ENCODE measurements around the gene MDN1. TPM values are rescaled to one million over a fixed set of nuclear protein-coding genes. Genes with fewer than 3 reads are reported as not detected.

Gene MDN1
- total and polyA plus RNA-seq, 4 donors: 31.4 to 40.2 (median 36.8) TPM

GRCh38 chr6:89781070-89782034, 38.2 kb downstream of the MDN1 start:
- no peak overlapping the region for H3K27ac ChIP-seq (ENCODE audit: low read depth, low read length)
- H3K4me3 ChIP-seq (ENCODE audit: low read depth, low read length): no peak overlapping the region
- no peaks in the 10 kb centered on the region for H3K4me1 ChIP-seq (ENCODE audit: control insufficient read depth, insufficient read depth, low read length)
- WGBS (ENCODE audit: insufficient coverage): no CpG with 5 or more reads among the region's 6 CpGs
- H3K27me3 ChIP-seq (ENCODE audit: control insufficient read depth, insufficient read depth, low read length): no peaks in the 10 kb centered on the region
- peaks cover 33% of the 10 kb centered on the region for H3K36me3 ChIP-seq (ENCODE audit: control insufficient read depth, insufficient read depth, low read length)
- no peaks in the 10 kb centered on the region for H3K9me3 ChIP-seq (ENCODE audit: control insufficient read depth, insufficient read depth, low read length)
- no peak for DNase-seq (ENCODE audit: low read depth in 4 of 6, low spot score in 6 of 6)

GRCh38 chr6:89777455-89777854, 42.1 kb downstream of the MDN1 start:
- Histone ChIP-seq H3K4me1 (ENCODE audit: control insufficient read depth, insufficient read depth, low read length) (no peaks in the 10 kb centered on the region), H3K27ac (ENCODE audit: low read depth, low read length) (no peak overlapping the region), H3K4me3 (ENCODE audit: low read depth, low read length) (no peak overlapping the region), H3K9me3 (ENCODE audit: control insufficient read depth, insufficient read depth, low read length) (no peaks in the 10 kb centered on the region), H3K27me3 (ENCODE audit: control insufficient read depth, insufficient read depth, low read length) (no peaks in the 10 kb centered on the region), H3K36me3 (ENCODE audit: control insufficient read depth, insufficient read depth, low read length) (peaks cover 37% of the 10 kb centered on the region)
- WGBS (ENCODE audit: insufficient coverage): 100% methylated on average over 1 of the region's 2 CpGs
- DNase-seq (ENCODE audit: low read depth in 4 of 6, low spot score in 6 of 6): no peak

- DNase-seq (ENCODE audit: low read depth in 4 of 6, low spot score in 6 of 6): no peak
- no CpG with 5 or more reads among the region's 1 CpG for WGBS (ENCODE audit: insufficient coverage)
- H3K9me3 ChIP-seq (ENCODE audit: control insufficient read depth, insufficient read depth, low read length): no peaks in the 10 kb centered on the region
- H3K36me3 ChIP-seq (ENCODE audit: control insufficient read depth, insufficient read depth, low read length): peaks cover 40% of the 10 kb centered on the region
- H3K27ac ChIP-seq (ENCODE audit: low read depth, low read length): no peak overlapping the region
- no peaks in the 10 kb centered on the region for H3K27me3 ChIP-seq (ENCODE audit: control insufficient read depth, insufficient read depth, low read length)
- no peaks in the 10 kb centered on the region for H3K4me1 ChIP-seq (ENCODE audit: control insufficient read depth, insufficient read depth, low read length)
- H3K4me3 ChIP-seq (ENCODE audit: low read depth, low read length): no peak overlapping the region
Observed at GRCh38 chr6:89776583-89777233, 42.9 kb downstream of the MDN1 start.

GRCh38 chr6:89775150-89775549, 44.4 kb downstream of the MDN1 start:
- H3K27me3 ChIP-seq (ENCODE audit: control insufficient read depth, insufficient read depth, low read length): no peaks in the 10 kb centered on the region
- no peaks in the 10 kb centered on the region for H3K4me1 ChIP-seq (ENCODE audit: control insufficient read depth, insufficient read depth, low read length)
- WGBS (ENCODE audit: insufficient coverage): no CpG with 5 or more reads among the region's 1 CpG
- H3K9me3 ChIP-seq (ENCODE audit: control insufficient read depth, insufficient read depth, low read length): no peaks in the 10 kb centered on the region
- no peak overlapping the region for H3K27ac ChIP-seq (ENCODE audit: low read depth, low read length)
- no peak for DNase-seq (ENCODE audit: low read depth in 4 of 6, low spot score in 6 of 6)
- no peak overlapping the region for H3K4me3 ChIP-seq (ENCODE audit: low read depth, low read length)
- peaks cover 36% of the 10 kb centered on the region for H3K36me3 ChIP-seq (ENCODE audit: control insufficient read depth, insufficient read depth, low read length)

GRCh38 chr6:89769572-89769971, 50.0 kb downstream of the MDN1 start:
- DNase-seq (ENCODE audit: low read depth in 4 of 6, low spot score in 6 of 6): no peak
- WGBS (ENCODE audit: insufficient coverage): 100% methylated on average over 2 of the region's 3 CpGs
- H3K27me3 ChIP-seq (ENCODE audit: control insufficient read depth, insufficient read depth, low read length): no peaks in the 10 kb centered on the region
- no peaks in the 10 kb centered on the region for H3K4me1 ChIP-seq (ENCODE audit: control insufficient read depth, insufficient read depth, low read length)
- H3K9me3 ChIP-seq (ENCODE audit: control insufficient read depth, insufficient read depth, low read length): no peaks in the 10 kb centered on the region
- H3K4me3 ChIP-seq (ENCODE audit: low read depth, low read length): no peak overlapping the region
- no peak overlapping the region for H3K27ac ChIP-seq (ENCODE audit: low read depth, low read length)
- peaks cover 47% of the 10 kb centered on the region for H3K36me3 ChIP-seq (ENCODE audit: control insufficient read depth, insufficient read depth, low read length)

- H3K27me3 ChIP-seq (ENCODE audit: control insufficient read depth, insufficient read depth, low read length): no peaks in the 10 kb centered on the region
- no peak for DNase-seq (ENCODE audit: low read depth in 4 of 6, low spot score in 6 of 6)
- peaks cover 47% of the 10 kb centered on the region for H3K36me3 ChIP-seq (ENCODE audit: control insufficient read depth, insufficient read depth, low read length)
- no peaks in the 10 kb centered on the region for H3K4me1 ChIP-seq (ENCODE audit: control insufficient read depth, insufficient read depth, low read length)
- no peaks in the 10 kb centered on the region for H3K9me3 ChIP-seq (ENCODE audit: control insufficient read depth, insufficient read depth, low read length)
- WGBS (ENCODE audit: insufficient coverage): 87% methylated on average over 3 of the region's 6 CpGs
- no peak overlapping the region for H3K27ac ChIP-seq (ENCODE audit: low read depth, low read length)
- H3K4me3 ChIP-seq (ENCODE audit: low read depth, low read length): no peak overlapping the region
Observed at GRCh38 chr6:89768324-89768723, 51.3 kb downstream of the MDN1 start.

- H3K4me1 ChIP-seq (ENCODE audit: control insufficient read depth, insufficient read depth, low read length): no peaks in the 10 kb centered on the region
- H3K27ac ChIP-seq (ENCODE audit: low read depth, low read length): no peak overlapping the region
- DNase-seq (ENCODE audit: low read depth in 4 of 6, low spot score in 6 of 6): no peak
- H3K36me3 ChIP-seq (ENCODE audit: control insufficient read depth, insufficient read depth, low read length): peaks cover 18% of the 10 kb centered on the region
- H3K27me3 ChIP-seq (ENCODE audit: control insufficient read depth, insufficient read depth, low read length): no peaks in the 10 kb centered on the region
- WGBS (ENCODE audit: insufficient coverage): no CpG with 5 or more reads among the region's 2 CpGs
- H3K9me3 ChIP-seq (ENCODE audit: control insufficient read depth, insufficient read depth, low read length): no peaks in the 10 kb centered on the region
- no peak overlapping the region for H3K4me3 ChIP-seq (ENCODE audit: low read depth, low read length)
Observed at GRCh38 chr6:89763550-89763949, 56.0 kb downstream of the MDN1 start.

GRCh38 chr6:89758830-89759229, 60.8 kb downstream of the MDN1 start:
- no peak overlapping the region for H3K27ac ChIP-seq (ENCODE audit: low read depth, low read length)
- no peaks in the 10 kb centered on the region for H3K9me3 ChIP-seq (ENCODE audit: control insufficient read depth, insufficient read depth, low read length)
- no peak for DNase-seq (ENCODE audit: low read depth in 4 of 6, low spot score in 6 of 6)
- 83% methylated on average over 1 of the region's 1 CpG for WGBS (ENCODE audit: insufficient coverage)
- H3K4me3 ChIP-seq (ENCODE audit: low read depth, low read length): no peak overlapping the region
- H3K27me3 ChIP-seq (ENCODE audit: control insufficient read depth, insufficient read depth, low read length): no peaks in the 10 kb centered on the region
- H3K4me1 ChIP-seq (ENCODE audit: control insufficient read depth, insufficient read depth, low read length): no peaks in the 10 kb centered on the region
- H3K36me3 ChIP-seq (ENCODE audit: control insufficient read depth, insufficient read depth, low read length): peaks cover 19% of the 10 kb centered on the region

- Histone ChIP-seq H3K36me3 (ENCODE audit: control insufficient read depth, insufficient read depth, low read length) (peaks cover 32% of the 10 kb centered on the region), H3K27ac (ENCODE audit: low read depth, low read length) (no peak overlapping the region), H3K9me3 (ENCODE audit: control insufficient read depth, insufficient read depth, low read length) (no peaks in the 10 kb centered on the region), H3K4me3 (ENCODE audit: low read depth, low read length) (no peak overlapping the region), H3K4me1 (ENCODE audit: control insufficient read depth, insufficient read depth, low read length) (no peaks in the 10 kb centered on the region), H3K27me3 (ENCODE audit: control insufficient read depth, insufficient read depth, low read length) (no peaks in the 10 kb centered on the region)
- WGBS (ENCODE audit: insufficient coverage): 97% methylated on average over 5 of the region's 5 CpGs
- no peak for DNase-seq (ENCODE audit: low read depth in 4 of 6, low spot score in 6 of 6)
Observed at GRCh38 chr6:89750338-89750737, 69.3 kb downstream of the MDN1 start.
